Fibroblast of mammary gland (primary cell): ENCODE results near the gene LGALS1.
"Not testable (repeated sequence)": the region's sequence is repeated elsewhere in the genome, so short reads cannot be mapped to it uniquely, and the experiment has no call there.

Experiments
- DNase-seq: peaks from one replicate; pipeline ENCODE4 v3.0.0-alpha.2; 2010; ENCODE audit warnings: low read depth
- H3K4me3 ChIP-seq: 2 replicates; pipeline ENCODE4 v1.5.1; 2011; ENCODE audit warnings: low read depth, mild to moderate bottlenecking, low read length, moderate library complexity; ENCODE audit not compliant: control insufficient read depth
- CTCF ChIP-seq: conservative IDR thresholded peaks from 2 replicates; pipeline ENCODE4 v1.5.1; 2011; ENCODE audit warnings: low read depth, low read length, inconsistent platforms; ENCODE audit not compliant: control insufficient read depth, insufficient read depth

LGALS1 gene

GRCh38 chr22:37713761-37714160 lies 38.3 kb downstream of the LGALS1 start:
- no peak for DNase-seq
- H3K4me3 ChIP-seq = no peak overlapping the region
- TF ChIP-seq CTCF = no peak

- DNase-seq = no peak
- no peak for TF ChIP-seq CTCF
- no peak overlapping the region for H3K4me3 ChIP-seq
Observed at GRCh38 chr22:37714634-37715033, 39.2 kb downstream of the LGALS1 start.

GRCh38 chr22:37715760-37716159 lies 40.3 kb downstream of the LGALS1 start:
- no peak overlapping the region for H3K4me3 ChIP-seq
- no peak for TF ChIP-seq CTCF
- no peak for DNase-seq

GRCh38 chr22:37716708-37717107 lies 41.3 kb downstream of the LGALS1 start:
- peak; percentile 90 for DNase-seq
- no peak overlapping the region for H3K4me3 ChIP-seq
- no peak for TF ChIP-seq CTCF

GRCh38 chr22:37717235-37717634 lies 41.8 kb downstream of the LGALS1 start:
- DNase-seq, H3K4me3 ChIP-seq: not testable (repeated sequence)

GRCh38 chr22:37717746-37718305 lies 42.4 kb downstream of the LGALS1 start:
- not testable (repeated sequence) for H3K4me3 ChIP-seq, DNase-seq

GRCh38 chr22:37725551-37726240 lies 50.3 kb downstream of the LGALS1 start:
- TF ChIP-seq CTCF = no peak
- DNase-seq = no peak
- H3K4me3 ChIP-seq = no peak overlapping the region
